ENCODE measurements around the gene SPRR3.

SPRR3 gene

DNA sequence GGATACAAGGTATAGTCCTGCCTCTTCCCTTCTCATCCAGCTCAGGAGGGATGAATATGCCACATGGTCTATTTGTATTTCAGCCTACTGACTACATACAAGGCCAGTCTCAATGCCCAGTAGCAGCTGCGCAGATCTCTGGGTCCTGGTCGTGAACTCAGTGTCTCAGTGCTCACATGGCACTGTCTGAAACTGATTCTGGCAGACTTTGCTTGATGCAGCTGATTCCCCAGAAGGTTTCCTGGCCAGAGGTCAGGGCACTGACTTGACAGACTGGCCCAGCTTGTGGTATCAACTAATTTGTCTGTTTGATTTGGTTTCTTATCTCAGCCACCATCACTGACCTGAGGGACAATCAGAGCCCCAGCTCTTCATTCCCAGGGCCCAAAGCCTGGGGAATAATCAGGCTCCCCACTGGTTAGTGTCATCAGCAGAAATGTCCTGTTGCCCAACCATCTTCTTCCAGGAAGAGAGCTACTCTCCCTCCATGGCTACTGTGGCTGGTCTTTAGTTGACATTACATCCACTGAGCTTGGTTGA is 38.6 kb upstream of the SPRR3 start:
- Histone ChIP-seq H3K79me2 (ENCODE audit: control insufficient read depth, insufficient read depth, low read length, poor library complexity) (no peaks in the 10 kb centered on the region), H2BK120ac (ENCODE audit: insufficient read depth, low read length, poor library complexity) (no peak overlapping the region), H3K4me3 (ENCODE audit: low read depth, low read length) (no peak overlapping the region), H2BK5ac (ENCODE audit: low read depth, low read length, poor library complexity) (no peak overlapping the region), H2BK12ac (ENCODE audit: low read length) (no peak overlapping the region), H4K91ac (ENCODE audit: low read depth, low read length) (no peak overlapping the region), H3K14ac (ENCODE audit: low read length) (no peak overlapping the region), H3K4ac (ENCODE audit: low read depth, low read length) (no peak overlapping the region), H3K79me1 (ENCODE audit: low read length) (no peaks in the 10 kb centered on the region), H2AFZ (ENCODE audit: insufficient read depth, low read length, poor library complexity) (no peak overlapping the region), H2AK5ac (ENCODE audit: low read length) (no peak overlapping the region), H3K27me3 (ENCODE audit: insufficient read depth, low read length) (no peaks in the 10 kb centered on the region), H3K23ac (ENCODE audit: low read length) (no peak overlapping the region), H3K27ac (ENCODE audit: low read depth, low read length) (no peak overlapping the region), H4K12ac (ENCODE audit: low read depth, low read length) (no peak overlapping the region), H3K4me2 (ENCODE audit: low read length) (no peak overlapping the region), H4K8ac (ENCODE audit: low read depth, low read length) (no peak overlapping the region), H3K18ac (ENCODE audit: low read length) (no peak overlapping the region), H3K9me3 (ENCODE audit: insufficient read depth, low read depth, low read length) (peaks cover 2% of the 10 kb centered on the region), H3K9ac (ENCODE audit: low read length) (no peak overlapping the region), H3K4me1 (ENCODE audit: control insufficient read depth in 1 of 2, insufficient read depth in 2 of 2, low read length in 2 of 2) (no peaks in the 10 kb centered on the region), H3K36me3 (ENCODE audit: control insufficient read depth in 1 of 2, insufficient read depth in 2 of 2, low read length in 2 of 2) (no peaks in the 10 kb centered on the region)
- no peak for DNase-seq
- no CpG with 5 or more reads among the region's 2 CpGs for WGBS (ENCODE audit: extremely low coverage, insufficient coverage, insufficient read length)

DNA sequence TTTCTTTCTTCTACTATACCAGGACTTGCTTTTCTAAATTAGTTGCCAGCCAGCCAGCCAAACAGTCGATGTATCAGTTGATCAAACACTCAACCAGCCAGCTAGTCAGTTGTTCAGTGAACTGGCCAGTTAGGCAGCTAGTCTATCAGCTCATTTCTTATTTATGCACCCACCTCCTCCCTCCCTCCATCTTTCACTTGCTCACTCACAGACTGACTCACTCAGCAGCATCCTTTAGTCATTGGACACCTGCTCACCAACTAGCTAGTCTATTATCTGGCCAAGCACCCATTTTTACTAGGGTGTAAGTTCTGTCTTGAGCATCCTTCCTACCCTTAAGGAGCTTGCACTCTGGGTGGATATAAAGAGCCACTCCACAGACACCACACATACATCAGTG is 37.0 kb upstream of the SPRR3 start:
- H4K12ac ChIP-seq (ENCODE audit: low read depth, low read length), result no peak overlapping the region
- no peak overlapping the region for H2AK5ac ChIP-seq (ENCODE audit: low read length)
- H3K18ac ChIP-seq (ENCODE audit: low read length), result no peak overlapping the region
- no peak overlapping the region for H4K91ac ChIP-seq (ENCODE audit: low read depth, low read length)
- no peak overlapping the region for H3K4me3 ChIP-seq (ENCODE audit: low read depth, low read length)
- no peaks in the 10 kb centered on the region for H3K4me1 ChIP-seq (ENCODE audit: control insufficient read depth in 1 of 2, insufficient read depth in 2 of 2, low read length in 2 of 2)
- H3K79me1 ChIP-seq (ENCODE audit: low read length), result no peaks in the 10 kb centered on the region
- H3K27me3 ChIP-seq (ENCODE audit: insufficient read depth, low read length), result no peaks in the 10 kb centered on the region
- H3K14ac ChIP-seq (ENCODE audit: low read length), result no peak overlapping the region
- H3K9ac ChIP-seq (ENCODE audit: low read length), result no peak overlapping the region
- no peak for DNase-seq
- H3K27ac ChIP-seq (ENCODE audit: low read depth, low read length), result no peak overlapping the region
- H3K4me2 ChIP-seq (ENCODE audit: low read length), result no peak overlapping the region
- peaks cover 2% of the 10 kb centered on the region for H3K9me3 ChIP-seq (ENCODE audit: insufficient read depth, low read depth, low read length)
- H2BK120ac ChIP-seq (ENCODE audit: insufficient read depth, low read length, poor library complexity), result no peak overlapping the region
- H3K4ac ChIP-seq (ENCODE audit: low read depth, low read length), result no peak overlapping the region
- H2BK12ac ChIP-seq (ENCODE audit: low read length), result no peak overlapping the region
- no peak overlapping the region for H3K23ac ChIP-seq (ENCODE audit: low read length)
- no peaks in the 10 kb centered on the region for H3K36me3 ChIP-seq (ENCODE audit: control insufficient read depth in 1 of 2, insufficient read depth in 2 of 2, low read length in 2 of 2)
- H2BK5ac ChIP-seq (ENCODE audit: low read depth, low read length, poor library complexity), result no peak overlapping the region
- no peaks in the 10 kb centered on the region for H3K79me2 ChIP-seq (ENCODE audit: control insufficient read depth, insufficient read depth, low read length, poor library complexity)
- no peak overlapping the region for H4K8ac ChIP-seq (ENCODE audit: low read depth, low read length)
- no peak overlapping the region for H2AFZ ChIP-seq (ENCODE audit: insufficient read depth, low read length, poor library complexity)
- WGBS (ENCODE audit: extremely low coverage, insufficient coverage, insufficient read length), result no CpG with 5 or more reads among the region's 1 CpG

DNA sequence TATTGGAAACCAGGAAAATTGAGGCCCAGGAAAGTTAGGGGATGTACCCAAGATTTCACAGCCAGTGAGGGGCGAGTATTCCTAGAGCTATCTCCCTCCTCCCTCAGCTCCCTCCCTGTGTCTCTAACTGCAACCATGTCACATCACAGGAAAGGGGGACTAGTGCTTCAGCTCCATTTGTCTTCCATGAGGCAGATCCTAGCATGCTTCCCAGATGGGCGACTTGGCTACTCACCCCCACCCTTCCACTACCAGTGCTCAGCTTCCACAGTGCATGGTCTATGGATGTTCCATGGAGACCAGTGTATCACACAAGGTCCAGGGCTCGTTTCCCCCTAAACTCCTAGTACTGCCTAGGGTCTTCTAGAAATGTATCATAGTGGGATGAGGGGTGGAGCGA is 35.7 kb upstream of the SPRR3 start:
- H3K18ac ChIP-seq (ENCODE audit: low read length), result no peak overlapping the region
- H3K27ac ChIP-seq (ENCODE audit: low read depth, low read length), result no peak overlapping the region
- H3K79me2 ChIP-seq (ENCODE audit: control insufficient read depth, insufficient read depth, low read length, poor library complexity), result no peaks in the 10 kb centered on the region
- H3K14ac ChIP-seq (ENCODE audit: low read length), result no peak overlapping the region
- H3K4me3 ChIP-seq (ENCODE audit: low read depth, low read length), result no peak overlapping the region
- no peak overlapping the region for H2BK120ac ChIP-seq (ENCODE audit: insufficient read depth, low read length, poor library complexity)
- no peak overlapping the region for H3K23ac ChIP-seq (ENCODE audit: low read length)
- DNase-seq, result no peak
- no peaks in the 10 kb centered on the region for H3K4me1 ChIP-seq (ENCODE audit: control insufficient read depth in 1 of 2, insufficient read depth in 2 of 2, low read length in 2 of 2)
- H3K4me2 ChIP-seq (ENCODE audit: low read length), result no peak overlapping the region
- no peak overlapping the region for H3K9ac ChIP-seq (ENCODE audit: low read length)
- no peaks in the 10 kb centered on the region for H3K27me3 ChIP-seq (ENCODE audit: insufficient read depth, low read length)
- H2AK5ac ChIP-seq (ENCODE audit: low read length), result no peak overlapping the region
- H3K4ac ChIP-seq (ENCODE audit: low read depth, low read length), result no peak overlapping the region
- H2BK12ac ChIP-seq (ENCODE audit: low read length), result no peak overlapping the region
- H3K36me3 ChIP-seq (ENCODE audit: control insufficient read depth in 1 of 2, insufficient read depth in 2 of 2, low read length in 2 of 2), result no peaks in the 10 kb centered on the region
- H2AFZ ChIP-seq (ENCODE audit: insufficient read depth, low read length, poor library complexity), result no peak overlapping the region
- peaks cover 2% of the 10 kb centered on the region for H3K9me3 ChIP-seq (ENCODE audit: insufficient read depth, low read depth, low read length)
- no peak overlapping the region for H4K91ac ChIP-seq (ENCODE audit: low read depth, low read length)
- no peak overlapping the region for H2BK5ac ChIP-seq (ENCODE audit: low read depth, low read length, poor library complexity)
- no peak overlapping the region for H4K12ac ChIP-seq (ENCODE audit: low read depth, low read length)
- H4K8ac ChIP-seq (ENCODE audit: low read depth, low read length), result no peak overlapping the region
- H3K79me1 ChIP-seq (ENCODE audit: low read length), result no peaks in the 10 kb centered on the region
- WGBS (ENCODE audit: extremely low coverage, insufficient coverage, insufficient read length), result no CpG with 5 or more reads among the region's 4 CpGs

DNA sequence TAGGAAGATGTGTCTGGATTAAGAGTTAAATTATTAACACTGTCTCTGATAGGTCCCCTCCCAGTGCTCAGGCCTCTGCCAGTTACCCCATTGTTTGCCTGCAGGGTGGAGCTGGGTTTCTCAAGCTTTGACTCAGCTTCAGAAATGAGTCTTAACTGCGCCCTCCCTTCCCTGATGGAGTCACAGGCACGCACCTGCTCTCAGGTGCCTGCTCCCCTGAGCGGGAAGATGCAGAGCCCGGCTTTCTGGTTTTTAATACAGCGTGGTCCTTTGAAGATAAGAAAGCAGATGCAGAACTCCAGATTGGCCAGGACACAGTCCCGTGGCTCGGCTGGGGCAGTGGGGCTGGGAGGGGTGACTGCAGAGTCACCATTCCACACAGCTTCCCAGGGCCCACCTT is 34.3 kb upstream of the SPRR3 start:
- Histone ChIP-seq H4K91ac (ENCODE audit: low read depth, low read length) (no peak overlapping the region), H3K79me1 (ENCODE audit: low read length) (no peaks in the 10 kb centered on the region), H3K18ac (ENCODE audit: low read length) (no peak overlapping the region), H3K4ac (ENCODE audit: low read depth, low read length) (no peak overlapping the region), H2BK5ac (ENCODE audit: low read depth, low read length, poor library complexity) (no peak overlapping the region), H3K79me2 (ENCODE audit: control insufficient read depth, insufficient read depth, low read length, poor library complexity) (no peaks in the 10 kb centered on the region), H3K27me3 (ENCODE audit: insufficient read depth, low read length) (no peaks in the 10 kb centered on the region), H3K4me1 (ENCODE audit: control insufficient read depth in 1 of 2, insufficient read depth in 2 of 2, low read length in 2 of 2) (no peaks in the 10 kb centered on the region), H3K27ac (ENCODE audit: low read depth, low read length) (no peak overlapping the region), H3K36me3 (ENCODE audit: control insufficient read depth in 1 of 2, insufficient read depth in 2 of 2, low read length in 2 of 2) (no peaks in the 10 kb centered on the region), H4K12ac (ENCODE audit: low read depth, low read length) (no peak overlapping the region), H3K23ac (ENCODE audit: low read length) (no peak overlapping the region), H3K9me3 (ENCODE audit: insufficient read depth, low read depth, low read length) (peaks cover 4% of the 10 kb centered on the region), H2AFZ (ENCODE audit: insufficient read depth, low read length, poor library complexity) (no peak overlapping the region), H3K4me3 (ENCODE audit: low read depth, low read length) (no peak overlapping the region), H3K9ac (ENCODE audit: low read length) (no peak overlapping the region), H2BK12ac (ENCODE audit: low read length) (no peak overlapping the region), H2AK5ac (ENCODE audit: low read length) (no peak overlapping the region), H4K8ac (ENCODE audit: low read depth, low read length) (no peak overlapping the region), H2BK120ac (ENCODE audit: insufficient read depth, low read length, poor library complexity) (no peak overlapping the region), H3K4me2 (ENCODE audit: low read length) (no peak overlapping the region), H3K14ac (ENCODE audit: low read length) (no peak overlapping the region)
- no CpG with 5 or more reads among the region's 7 CpGs for WGBS (ENCODE audit: extremely low coverage, insufficient coverage, insufficient read length)
- DNase-seq, result no peak

All from trophoblast cell (in vitro differentiated cells and primary cell).